HG03135 (cell line): Measurements from ENCODE around the gene CRNKL1.
"Not testable (repeated sequence)": the region's sequence is repeated elsewhere in the genome, so short reads cannot be mapped to it uniquely, and the experiment has no call there.

Source experiments
- ATAC-seq: cut with Tn5 transposase; IDR thresholded peaks from one replicate; pipeline ENCODE4 v1.9.1; 2021; ENCODE audit warnings: mild to moderate bottlenecking, moderate library complexity; ENCODE audit not compliant: unreplicated experiment

CRNKL1 gene

DNA sequence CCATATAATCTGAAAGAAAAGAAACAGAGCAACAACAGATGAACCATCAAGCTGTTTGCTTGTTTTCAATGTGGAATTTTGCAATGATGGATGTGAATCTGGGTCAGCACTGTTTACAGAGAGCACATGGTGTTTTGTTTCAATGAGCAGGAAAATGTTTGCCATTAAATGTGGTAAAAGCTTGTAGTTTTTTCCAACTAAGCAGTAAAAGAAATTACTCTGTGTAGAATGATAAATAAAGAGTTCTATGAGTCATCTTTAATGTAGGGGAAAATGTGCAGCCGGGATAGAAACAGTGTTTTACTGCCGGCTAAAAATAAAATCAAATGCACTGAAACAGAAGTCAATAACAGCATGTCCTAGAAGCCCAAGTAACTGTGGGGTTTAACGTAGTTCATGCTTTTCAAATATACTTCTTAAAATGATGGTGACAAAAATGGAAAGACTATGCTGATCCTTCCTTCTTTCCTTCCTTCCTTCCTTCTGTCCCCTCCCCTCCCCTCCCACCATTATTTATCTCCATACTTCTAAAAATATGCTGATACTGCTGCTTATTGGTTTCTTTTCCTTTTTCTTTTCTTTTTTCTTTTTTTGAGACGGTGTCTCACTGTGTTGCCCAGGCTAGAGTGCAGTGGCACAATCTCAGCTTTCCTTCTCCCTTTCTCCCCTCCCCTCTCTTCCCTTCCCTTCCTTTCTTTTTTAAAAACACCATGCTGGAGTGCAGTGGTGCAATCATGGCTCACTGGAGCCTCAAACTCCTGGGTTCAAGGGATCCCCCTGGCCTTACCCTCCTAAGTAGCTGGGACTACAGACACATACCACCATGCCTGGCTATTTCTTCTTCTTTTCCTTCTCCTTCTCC lies 41.4 kb downstream of the CRNKL1 start:
- no peak for ATAC-seq

DNA sequence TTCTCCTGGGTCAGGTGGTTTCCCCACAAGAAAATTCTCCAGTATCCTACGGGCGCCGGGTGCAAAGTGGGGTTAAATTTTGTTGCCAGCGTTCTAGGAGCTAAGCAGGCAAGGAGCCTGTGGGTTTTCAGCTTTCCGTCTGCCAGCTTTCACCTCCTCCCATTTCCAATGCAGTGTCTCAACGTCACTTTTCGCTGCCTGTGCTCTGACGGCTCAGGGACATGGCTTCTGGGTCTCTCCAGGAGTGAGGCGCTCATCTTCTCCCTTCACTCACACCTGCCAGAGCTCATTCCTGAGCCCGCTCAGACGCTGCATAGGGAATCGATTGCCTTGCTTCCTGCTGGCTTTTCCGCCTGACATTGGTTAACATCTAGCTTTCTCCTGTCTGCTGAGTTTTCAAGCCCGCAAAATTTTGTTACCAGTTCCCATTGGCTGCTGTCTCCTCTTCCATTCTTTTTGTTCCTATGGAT lies 42.4 kb downstream of the CRNKL1 start:
- ATAC-seq, result no peak

DNA sequence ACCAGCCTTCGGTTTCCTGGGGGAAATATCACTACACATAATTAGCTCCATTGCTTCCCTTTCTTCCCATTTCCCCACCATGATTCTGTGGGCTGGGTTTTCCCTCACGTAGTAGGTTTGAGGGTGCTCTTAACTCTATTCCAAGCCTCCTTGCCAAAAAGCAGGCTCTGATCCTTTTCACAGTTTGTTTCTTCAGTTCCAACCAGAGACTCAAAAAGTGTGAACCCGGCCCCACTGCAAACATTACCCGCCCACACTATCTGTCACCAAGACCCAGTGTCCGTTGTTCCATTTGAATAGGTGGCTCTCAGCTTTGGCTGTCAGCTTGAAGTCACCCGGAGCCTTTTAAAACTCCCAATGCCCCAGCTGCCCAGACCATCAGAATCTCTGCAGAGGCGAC lies 46.9 kb downstream of the CRNKL1 start:
- no peak for ATAC-seq

DNA sequence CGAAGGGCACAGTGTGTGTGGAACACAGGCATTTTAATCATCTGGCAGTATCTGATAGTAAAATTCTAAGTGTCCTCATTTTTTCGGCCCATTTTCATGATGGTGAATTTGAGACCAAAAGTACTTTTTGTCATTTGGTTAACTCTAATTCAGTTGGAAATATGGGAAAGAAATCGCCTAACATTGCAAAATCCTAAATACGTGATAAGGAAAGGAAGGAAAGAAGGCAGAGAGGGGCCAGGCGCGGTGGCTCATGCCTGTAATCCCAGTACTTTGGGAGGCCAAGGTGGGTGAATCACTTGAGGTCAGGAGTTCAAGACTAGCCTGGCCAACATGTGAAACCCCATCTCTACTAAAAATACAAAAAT lies 48.3 kb downstream of the CRNKL1 start:
- ATAC-seq, result not testable (repeated sequence)

DNA sequence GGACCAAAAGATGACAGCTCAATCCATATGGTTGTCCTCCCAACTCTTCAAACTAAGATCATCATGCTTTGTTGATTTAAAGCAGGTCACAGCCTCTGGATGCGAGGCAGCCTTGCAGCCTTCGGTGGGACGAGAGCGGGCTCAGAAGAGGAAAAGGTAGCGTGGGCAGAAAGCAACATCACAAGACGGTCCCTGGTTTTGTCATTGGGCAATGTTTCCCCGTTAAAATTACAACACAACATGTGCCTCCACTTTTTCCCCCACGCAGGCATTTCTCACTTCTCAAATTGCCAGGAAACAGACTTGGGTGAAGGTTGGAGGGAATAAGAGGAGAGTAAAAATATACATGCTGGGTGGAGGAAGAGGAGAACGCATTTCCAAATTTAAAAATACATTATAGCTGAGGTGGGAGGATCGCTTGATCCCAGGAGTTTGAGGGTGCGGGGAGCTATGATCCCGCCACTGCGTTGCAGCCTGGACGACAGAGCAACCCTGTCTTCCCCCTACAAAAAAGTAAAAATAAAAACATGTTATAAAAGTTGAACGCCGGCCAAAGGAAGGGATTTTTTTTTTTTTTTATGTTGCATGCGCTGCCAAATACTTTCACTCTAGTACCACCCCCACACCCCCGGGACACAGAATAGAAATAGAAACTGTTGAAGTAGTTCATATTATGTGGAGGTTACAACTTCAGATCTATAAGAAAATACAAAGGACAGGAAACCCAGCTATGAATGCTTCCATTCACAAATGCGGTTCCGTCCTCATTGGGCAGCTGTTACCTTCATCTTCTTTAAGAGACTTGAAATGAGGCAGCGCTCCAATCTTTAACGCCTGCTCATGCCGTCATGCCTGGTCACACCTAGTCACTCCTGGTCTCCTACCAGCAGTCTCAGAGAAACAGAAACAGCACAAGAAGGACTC lies 49.0 kb downstream of the CRNKL1 start:
- no peak for ATAC-seq

DNA sequence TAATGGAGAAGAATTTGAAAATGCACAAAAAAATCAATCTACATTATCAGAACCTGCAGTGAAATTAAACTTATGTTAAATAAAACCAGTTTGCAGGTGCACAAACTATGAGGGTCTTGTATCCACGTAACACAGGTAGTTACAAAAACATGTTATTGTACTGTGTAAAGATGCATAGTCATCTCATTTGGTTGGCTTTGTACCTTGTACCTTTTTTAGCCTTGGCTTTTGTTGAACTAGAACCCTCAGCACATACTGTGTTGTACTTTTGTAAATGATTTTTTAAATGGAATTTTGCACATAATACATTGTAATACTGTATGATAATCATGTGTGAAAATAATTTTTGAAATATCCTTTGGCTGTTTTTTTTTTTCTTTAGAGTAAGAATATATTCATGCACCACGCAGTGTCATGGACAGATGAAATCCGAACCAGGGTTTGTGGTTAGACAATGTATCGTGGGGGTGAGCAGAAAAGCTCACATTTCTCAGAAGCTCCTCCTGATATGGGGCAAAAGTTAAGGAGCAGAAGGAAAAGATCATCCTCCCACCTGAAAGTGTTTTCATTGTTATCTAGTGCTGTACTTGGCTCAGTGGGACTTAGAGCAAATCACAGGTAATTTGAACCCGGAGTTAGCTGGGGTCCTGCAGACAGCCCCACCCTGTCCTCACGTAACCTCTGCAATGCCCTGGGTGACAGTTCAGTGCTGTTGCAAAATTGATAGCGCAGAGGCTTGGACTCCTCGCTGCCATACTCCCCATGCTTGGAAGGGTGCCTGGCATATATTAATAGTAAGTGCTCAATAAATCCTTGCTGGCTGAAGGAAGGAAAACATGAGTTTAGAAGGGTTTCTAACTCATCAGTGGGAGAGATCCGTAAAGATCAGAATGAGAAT lies 49.9 kb downstream of the CRNKL1 start:
- no peak for ATAC-seq

DNA sequence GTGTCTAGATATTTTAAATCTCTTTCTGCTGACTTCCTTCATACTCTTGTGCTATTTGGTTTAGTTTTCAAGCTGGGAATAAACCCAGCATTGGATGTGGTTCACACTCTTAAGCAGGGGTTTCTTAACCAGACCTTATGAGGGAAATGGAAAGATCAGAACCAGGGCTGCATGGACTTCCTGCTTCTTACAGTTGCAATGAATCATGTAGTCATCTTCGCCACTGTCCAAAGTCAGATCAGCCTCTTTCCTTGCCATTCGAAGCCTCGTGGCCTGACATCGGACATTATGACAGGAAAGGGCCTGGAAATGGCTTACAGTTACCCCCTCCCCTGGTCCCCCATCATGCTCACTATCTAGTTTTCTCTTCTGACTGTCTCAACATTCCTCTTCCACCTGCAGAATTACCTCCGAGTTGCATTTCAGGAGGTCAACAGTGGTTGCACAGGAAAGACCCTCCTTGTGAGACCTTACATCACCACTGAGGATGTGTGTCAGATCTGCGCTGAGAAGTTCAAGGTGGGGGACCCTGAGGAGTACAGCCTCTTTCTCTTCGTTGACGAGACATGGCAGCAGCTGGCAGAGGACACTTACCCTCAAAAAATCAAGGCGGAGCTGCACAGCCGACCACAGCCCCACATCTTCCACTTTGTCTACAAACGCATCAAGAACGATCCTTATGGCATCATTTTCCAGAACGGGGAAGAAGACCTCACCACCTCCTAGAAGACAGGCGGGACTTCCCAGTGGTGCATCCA lies 51.9 kb downstream of the CRNKL1 start:
- ATAC-seq, result no peak

DNA sequence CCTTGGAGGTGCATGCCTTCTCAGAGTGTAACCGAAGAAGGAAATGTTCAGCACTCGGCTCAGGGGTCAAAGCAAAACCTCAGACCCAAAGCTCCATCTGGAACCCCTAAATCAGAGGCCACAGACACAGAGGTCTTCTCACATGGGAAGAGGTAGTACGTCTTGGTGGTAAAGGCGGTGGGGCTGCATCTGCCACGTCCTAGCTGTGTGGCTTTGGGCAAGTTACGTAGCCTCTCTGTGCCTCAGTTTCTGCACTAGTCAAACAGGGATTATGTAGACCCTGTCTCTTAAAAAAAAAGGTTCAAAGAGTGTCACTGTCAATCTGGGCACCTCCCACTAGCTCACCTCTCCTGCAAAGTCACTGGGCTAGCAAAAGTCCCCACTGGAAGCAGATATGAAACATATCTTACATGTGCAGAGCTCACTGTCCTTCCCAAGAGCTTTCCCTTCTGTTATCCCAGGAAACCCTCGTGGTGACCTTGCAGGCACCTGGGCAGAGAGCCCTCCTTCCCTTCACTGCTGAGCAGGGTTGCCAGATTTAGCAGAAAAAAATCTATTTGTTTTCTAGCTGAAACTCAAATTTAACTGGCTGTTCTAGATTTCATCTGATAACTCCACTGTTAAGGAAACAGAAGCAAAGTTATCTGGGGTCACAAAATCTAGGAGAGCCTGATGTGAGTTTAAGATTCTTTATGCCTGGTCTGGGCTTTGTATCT lies 53.1 kb downstream of the CRNKL1 start:
- ATAC-seq, result no peak

DNA sequence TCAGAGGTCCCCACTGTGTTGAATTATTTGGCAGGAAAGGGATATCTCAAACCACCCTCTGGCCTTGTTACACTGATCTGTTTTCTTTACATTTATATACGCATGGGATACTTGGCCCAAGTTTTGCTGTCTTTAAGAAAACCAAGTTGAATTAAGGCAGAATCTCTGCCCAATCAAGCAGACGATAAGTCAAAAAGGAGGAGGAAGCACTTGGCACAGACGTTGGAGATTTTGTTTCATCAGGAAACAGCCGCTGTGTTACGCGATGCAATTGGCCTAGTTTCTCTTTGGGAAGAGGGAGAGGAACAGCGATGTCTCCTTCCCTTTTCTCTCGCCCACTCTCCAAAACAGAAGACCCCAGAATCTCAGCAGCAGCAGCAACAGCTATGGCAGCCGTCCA lies 55.3 kb downstream of the CRNKL1 start:
- no peak for ATAC-seq

DNA sequence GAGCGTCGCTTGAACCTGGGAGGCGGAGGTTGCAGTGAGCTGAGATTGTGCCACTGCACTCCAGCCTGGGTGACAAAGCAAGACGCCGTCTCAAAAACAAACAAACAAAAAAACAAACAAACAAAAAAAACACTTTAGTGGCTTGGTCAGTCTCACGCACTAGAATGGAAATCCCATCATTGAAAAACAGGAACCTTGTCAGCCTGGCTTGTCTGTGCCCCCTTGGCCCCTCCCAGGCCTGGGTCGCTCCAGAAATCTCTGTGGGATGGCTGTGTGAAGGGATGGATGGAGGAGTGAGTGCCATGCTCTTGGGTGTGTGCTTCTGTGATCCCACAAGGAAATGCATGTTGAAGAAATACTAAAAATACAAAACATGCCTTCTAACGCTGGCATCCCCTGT lies 56.0 kb downstream of the CRNKL1 start:
- ATAC-seq, result no peak

DNA sequence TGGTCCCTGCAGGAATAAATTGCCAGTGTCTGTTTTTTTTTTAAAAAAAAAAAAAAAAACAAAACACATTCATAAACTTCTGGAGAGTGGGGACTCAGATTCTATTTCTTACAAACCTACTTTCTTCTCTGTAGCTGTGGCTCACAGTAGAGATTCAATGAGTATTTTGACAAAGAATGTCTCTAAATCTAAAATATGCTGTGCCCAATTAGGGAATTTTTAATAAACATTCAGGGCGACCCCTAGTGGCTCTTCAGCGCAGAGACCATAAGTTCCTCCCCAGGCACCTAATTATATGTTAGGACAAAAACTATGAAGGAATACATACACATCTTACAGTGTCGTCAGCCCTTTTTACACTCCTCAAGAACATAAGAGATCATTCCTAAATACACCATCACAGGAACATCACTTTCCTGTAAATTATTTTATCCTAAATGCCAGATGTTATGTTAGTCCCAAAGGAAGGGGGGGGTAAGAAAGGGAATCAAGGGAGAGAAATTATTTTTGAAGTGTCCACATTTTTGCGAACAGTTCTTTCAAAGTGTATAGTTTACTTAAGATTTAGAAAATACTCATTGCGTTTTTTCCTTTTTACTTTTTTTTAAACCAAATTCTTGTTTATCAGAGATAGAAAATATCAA lies 56.9 kb downstream of the CRNKL1 start:
- ATAC-seq, result no peak

DNA sequence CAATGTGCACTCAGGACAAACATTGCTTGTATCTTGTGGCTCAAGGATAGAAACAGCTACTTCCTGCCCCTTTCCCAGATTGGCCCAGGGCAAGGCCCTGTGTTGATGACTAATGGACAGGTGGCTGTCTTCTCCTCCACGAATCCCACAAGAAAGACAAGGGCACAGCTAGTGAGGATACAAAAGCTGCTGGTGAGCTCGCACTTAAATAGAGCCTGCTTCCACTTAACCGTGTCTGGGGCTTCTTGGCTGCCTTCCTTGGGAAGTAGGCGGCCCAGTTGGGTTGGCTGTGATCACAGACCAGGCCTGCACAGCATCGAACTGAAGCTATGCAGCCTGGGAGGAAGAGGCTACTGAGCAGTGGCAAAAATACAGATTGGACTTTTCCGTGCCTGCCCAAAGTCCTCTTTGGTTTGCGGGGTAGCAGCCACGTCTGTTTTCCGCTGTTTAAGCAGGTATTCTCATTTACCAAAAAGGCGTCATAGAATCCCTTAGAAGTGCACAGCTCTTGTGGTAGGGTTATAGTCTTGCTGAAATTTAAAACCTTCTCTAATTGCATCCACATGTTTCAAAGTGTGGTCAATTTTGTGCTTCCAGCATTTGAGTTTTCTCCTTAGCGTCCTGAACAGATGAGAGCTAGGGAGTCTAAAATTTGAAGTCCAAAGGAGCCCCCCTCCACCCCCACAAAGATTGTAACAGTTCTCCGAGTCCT lies 58.2 kb downstream of the CRNKL1 start:
- no peak for ATAC-seq

DNA sequence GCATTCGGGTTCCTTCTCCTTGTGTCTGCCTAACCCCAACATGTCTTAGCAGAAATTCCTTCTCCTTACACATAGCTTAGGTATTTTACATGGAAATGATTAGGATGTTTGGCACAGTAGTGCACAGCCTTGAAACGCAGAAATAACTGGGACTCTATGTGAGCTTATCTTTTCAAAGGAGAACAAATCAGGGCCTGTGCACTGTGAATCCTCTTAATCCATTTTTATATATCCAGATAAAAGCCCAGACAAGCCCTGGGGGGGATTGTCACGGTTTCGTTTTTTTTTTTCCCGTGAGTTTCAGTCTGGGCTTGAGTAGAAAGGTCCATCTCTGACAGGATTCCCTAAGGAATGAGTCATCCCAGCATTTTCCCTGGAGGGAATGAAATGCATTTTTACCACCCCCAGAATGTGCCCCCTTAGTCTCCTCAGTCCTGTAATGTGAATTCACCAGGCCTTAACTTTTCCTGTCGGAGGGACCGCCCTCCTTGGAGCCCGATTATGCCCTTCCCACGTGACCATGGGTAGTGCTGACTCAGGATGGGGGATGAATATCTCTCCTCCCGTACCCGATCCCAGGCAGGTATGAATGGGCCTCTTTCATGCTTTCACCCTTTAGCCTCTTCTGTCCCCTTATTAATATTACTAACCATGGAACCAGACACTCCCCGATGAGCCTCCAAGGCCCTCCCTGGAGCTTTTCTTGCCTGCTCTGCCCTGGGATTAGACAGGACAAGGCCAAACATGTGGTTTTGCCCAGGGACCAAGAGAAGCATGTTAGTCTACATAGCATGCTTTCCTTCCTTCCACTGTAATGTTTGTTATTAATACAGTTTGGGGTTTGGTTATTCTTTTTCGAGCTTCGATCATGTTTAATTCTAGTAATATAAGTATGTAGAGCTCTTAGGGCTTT lies 59.0 kb downstream of the CRNKL1 start:
- ATAC-seq, result no peak

DNA sequence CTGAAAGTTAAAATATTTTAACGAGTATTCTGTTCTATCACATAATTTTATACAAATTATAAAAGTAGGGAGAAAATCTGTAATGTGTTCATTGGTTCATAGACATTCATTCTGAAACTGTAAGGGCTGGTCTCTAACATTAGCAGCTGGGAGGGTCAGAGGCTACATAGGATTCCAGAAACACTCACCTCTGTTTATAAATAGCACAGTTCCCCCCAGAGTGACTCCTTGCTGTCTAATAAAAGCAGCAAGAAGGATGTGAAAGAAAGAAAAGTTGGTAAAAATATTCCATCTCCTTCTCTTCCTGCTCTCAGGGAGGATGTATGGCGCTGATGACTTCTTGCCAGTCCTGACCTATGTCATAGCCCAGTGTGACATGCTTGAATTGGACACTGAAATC lies 60.4 kb downstream of the CRNKL1 start:
- ATAC-seq, result no peak

DNA sequence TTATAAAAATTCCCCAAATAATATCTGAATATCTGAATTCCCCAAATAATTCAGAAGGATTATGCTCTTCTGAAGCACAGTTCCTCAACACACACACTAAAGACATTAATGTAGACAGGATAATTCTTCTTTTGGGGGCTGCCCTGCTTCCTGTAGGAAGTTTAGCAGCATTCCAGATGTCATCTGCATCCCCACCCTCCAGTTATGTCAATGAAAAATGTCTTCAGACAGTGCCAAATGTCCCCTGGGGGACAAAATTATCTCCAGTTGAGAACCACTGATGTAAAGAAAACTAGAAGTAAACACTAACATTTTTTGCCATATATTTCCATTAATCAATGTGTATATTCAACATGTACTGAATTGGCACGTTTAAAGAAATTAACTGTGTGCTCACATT lies 61.0 kb downstream of the CRNKL1 start:
- ATAC-seq, result no peak

DNA sequence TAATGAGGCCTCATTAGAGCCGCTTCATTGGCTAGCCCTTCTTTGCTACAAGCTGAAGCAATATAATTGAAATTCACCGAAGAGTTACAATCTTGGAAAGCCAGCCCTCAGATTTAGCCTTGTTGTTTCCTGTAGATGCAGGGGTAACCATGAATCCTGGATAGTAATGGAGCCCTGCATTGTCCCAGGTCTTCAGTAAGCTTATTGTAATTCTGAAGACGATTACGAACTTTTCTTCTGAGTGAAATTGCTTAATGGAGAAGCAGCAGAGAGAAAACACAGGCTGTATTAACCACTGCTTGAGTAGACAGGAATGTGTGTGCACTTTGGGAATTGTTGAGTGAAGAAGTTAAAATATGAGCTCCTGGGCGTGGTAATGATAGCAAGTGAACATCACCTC lies 61.4 kb downstream of the CRNKL1 start:
- no peak for ATAC-seq

DNA sequence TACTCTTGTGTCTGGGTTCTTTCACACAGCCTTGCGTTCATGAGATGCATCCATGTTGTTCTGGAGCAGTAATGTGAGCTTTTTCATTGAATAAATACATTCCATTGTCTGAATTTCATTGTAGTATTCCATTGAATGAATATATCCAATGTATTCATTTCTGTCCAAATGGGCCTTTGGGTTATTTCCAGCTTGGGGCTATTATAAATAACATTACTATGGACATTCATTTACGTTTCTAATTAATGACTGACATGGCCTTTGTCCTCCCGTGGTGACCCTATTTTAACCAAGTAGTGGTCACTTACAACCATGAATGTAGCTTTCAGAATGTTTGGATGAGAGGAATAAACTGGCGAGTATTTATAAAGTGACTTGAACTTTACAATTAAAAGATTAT lies 65.2 kb downstream of the CRNKL1 start:
- no peak for ATAC-seq
